Ovary (tissue), 9 donors: ENCODE data around the gene AKAP14. TPM values are rescaled to one million over a fixed set of nuclear protein-coding genes. Genes with fewer than 3 reads are reported as not detected.

ENCODE experiments used
- DNase-seq, 5 donors: peaks; one replicate each; pipeline ENCODE4 v3.0.0-alpha.2; 2019 to 2020
- H3K27ac ChIP-seq, 2 donors: fragments of 200-600 bp; one replicate each; pipeline versions ENCODE4 v1.5.1 to v1.8.0; 2019 to 2022
- H3K27me3 ChIP-seq: fragments of 200-600 bp; one replicate; pipeline ENCODE4 v1.8.0; 2022
- H3K36me3 ChIP-seq: fragments of 200-600 bp; sonication (generic); one replicate; pipeline ENCODE4 v1.5.1; 2019
- H3K4me1 ChIP-seq: one replicate; pipeline ENCODE4 v1.8.1; 2013; ENCODE audit warnings: mild to moderate bottlenecking, moderate library complexity; ENCODE audit not compliant: insufficient read depth
- H3K4me3 ChIP-seq: fragments of 200-600 bp; sonication (generic); one replicate; pipeline ENCODE4 v1.5.1; 2017
- H3K9me3 ChIP-seq, 2 donors: fragments of 200-600 bp in 1 of 2; sonication (generic) in 1 of 2; one replicate each; pipeline versions ENCODE4 v1.5.1 to v1.8.1; 2013 to 2019; ENCODE audit warnings: mild to moderate bottlenecking in 1 of 2, moderate library complexity in 1 of 2
- CTCF ChIP-seq, 3 donors: fragments of 450-650 bp in 2 of 3; fragments of 200-600 bp in 1 of 3; IDR thresholded peaks; one replicate each; pipeline versions ENCODE4 v1.5.1 to v1.8.0; 2016 to 2022; ENCODE audit warnings: antibody characterized with exemption in 3 of 3, mild to moderate bottlenecking in 1 of 3
- EP300 ChIP-seq: sonication (generic); formaldehyde crosslinking; IDR thresholded peaks from one replicate; pipeline ENCODE4 v1.6.1; 2017; ENCODE audit warnings: antibody characterized with exemption
- POLR2A ChIP-seq: fragments of 450-650 bp; IDR thresholded peaks from one replicate; pipeline ENCODE4 v1.6.1; 2017; ENCODE audit warnings: antibody characterized with exemption, mild to moderate bottlenecking, moderate library complexity
- WGBS, 3 donors: extraction: QIAGEN DNeasy Blood & Tissue Kit in 1 of 3; methylation state at CpG; one replicate each; pipeline versions ENCODE4 v1.1.5 to v1.1.7; 2013 to 2017; 5-methylcytosine and 5-hydroxymethylcytosine counted together
- intact Hi-C, 4 donors: fragments of 100-400 bp; cut with DNase I; formaldehyde crosslinking; loops; one replicate each; pipeline versions ENCODE4 v1.11.0 to v1.15.1; 2022 to 2023
- polyA plus RNA-seq, 2 donors: library from polyadenylated mRNA; stranded (reverse); fragments of 200-250 nt in 1 of 2; fragments of 350-450 nt in 1 of 2; fragmentation: Illumina TruSeq in 1 of 2; extraction: RNeasy Lipid Tissue Mini Kit (QIAGEN cat#74804) in 1 of 2; gene quantifications; one replicate each; pipeline ENCODE4 v1.2.3, GENCODE V29; 2013 to 2014
- total RNA-seq, 7 donors: library from RNA; depleted of rRNA in 2 of 7; stranded (reverse); fragments of >200 nt in 2 of 7; fragmentation: NEBNext Ultra II Directional in 3 of 7; extraction: Animal tissue kit (Norgen Biotek cat#: 25700) in 3 of 7; gene quantifications; one replicate each; pipeline versions ENCODE4 v1.1.0 to v1.2.4, GENCODE V29; 2016 to 2023
- donor health status: DM: no; HTN: no; CAD: no; lungs with moderate emphysema.
- donor health status: DM: no; HTN: no; CAD: no.
- donor health status: Bipolar disorder and iron deficiency.
- donor health status: DM: yes; HTN: yes; CAD: no.
- donor health status: DM: no; HTN: no; CAD: no.
- donor health status: DM: yes; HTN: yes; CAD: no.

The AKAP14 gene
- total and polyA plus RNA-seq, 9 donors: 0.38 to 10.1 (median 1.3) TPM; not detected in 4

- intact Hi-C loops: no loop called here
- 23 to 30% (median 29%) methylated on average over 2 of the region's 2 CpGs for WGBS, 3 donors
- Histone ChIP-seq H3K4me1 (no peaks in the 10 kb centered on the region), H3K27me3 (no peaks in the 10 kb centered on the region), H3K4me3 (no peak overlapping the region), H3K36me3 (no peaks in the 10 kb centered on the region), H3K27ac (no peak overlapping the region), H3K9me3 (no peaks in the 10 kb centered on the region)
- TF ChIP-seq POLR2A: no peak
- TF ChIP-seq EP300: no peak
- TF ChIP-seq CTCF (IDR thresholded peaks at IDR 0.05): no peak
- no peak for DNase-seq
Measured at GRCh38 chrX:119899125-119899524, 3.4 kb downstream of the AKAP14 start.

GRCh38 chrX:119900976-119901375 is 5.3 kb downstream of the AKAP14 start:
- intact Hi-C loops: no loop called here
- no peak overlapping the region for H3K27ac ChIP-seq
- H3K4me1 ChIP-seq: no peaks in the 10 kb centered on the region
- DNase-seq: no peak
- H3K4me3 ChIP-seq: no peak overlapping the region
- 51 to 67% (median 56%) methylated on average over 1 of the region's 1 CpG for WGBS, 3 donors
- TF ChIP-seq EP300 (no peak), CTCF (IDR thresholded peaks at IDR 0.05) (no peak), POLR2A (no peak)
- H3K27me3 ChIP-seq: no peaks in the 10 kb centered on the region
- H3K9me3 ChIP-seq: no peaks in the 10 kb centered on the region
- no peaks in the 10 kb centered on the region for H3K36me3 ChIP-seq

GRCh38 chrX:119916310-119916709 is 20.6 kb downstream of the AKAP14 start:
- intact Hi-C loops: no loop called here
- no peak overlapping the region for H3K4me3 ChIP-seq
- no peaks in the 10 kb centered on the region for H3K36me3 ChIP-seq
- TF ChIP-seq POLR2A: no peak
- TF ChIP-seq EP300: no peak
- no peak for TF ChIP-seq CTCF (IDR thresholded peaks at IDR 0.05)
- no peak overlapping the region for H3K27ac ChIP-seq
- H3K9me3 ChIP-seq: no peaks in the 10 kb centered on the region
- no peaks in the 10 kb centered on the region for H3K4me1 ChIP-seq
- no peak for DNase-seq
- H3K27me3 ChIP-seq: no peaks in the 10 kb centered on the region
- 76 to 81% (median 81%) methylated on average over 5 of the region's 5 CpGs for WGBS, 3 donors

- TF ChIP-seq EP300: no peak
- no peak for TF ChIP-seq CTCF (IDR thresholded peaks at IDR 0.05)
- TF ChIP-seq POLR2A: no peak
- no peaks in the 10 kb centered on the region for H3K4me1 ChIP-seq
- H3K36me3 ChIP-seq: no peaks in the 10 kb centered on the region
- intact Hi-C loops: no loop called here
- DNase-seq: no peak
- H3K9me3 ChIP-seq: no peaks in the 10 kb centered on the region
- H3K4me3 ChIP-seq: no peak overlapping the region
- WGBS, 3 donors: 68 to 77% (median 74%) methylated on average over 2 of the region's 2 CpGs
- no peaks in the 10 kb centered on the region for H3K27me3 ChIP-seq
- no peak overlapping the region for H3K27ac ChIP-seq
Measured at GRCh38 chrX:119917877-119918276, 22.2 kb downstream of the AKAP14 start.
